Central memory CD4-positive, alpha-beta T cell (primary cell): ENCODE results near the gene NFASC.

Source experiments
- DNase-seq: peaks from one replicate; pipeline ENCODE4 v3.0.0; 2022
- total RNA-seq, 3 experiments: gene quantifications; one replicate each; lab custom pipeline; 2026; lab: John Stamatoyannopoulos, UW

The NFASC gene
- total RNA-seq: 0 to 0.39 (median 0.14) reads per million in 3 experiments

DNA sequence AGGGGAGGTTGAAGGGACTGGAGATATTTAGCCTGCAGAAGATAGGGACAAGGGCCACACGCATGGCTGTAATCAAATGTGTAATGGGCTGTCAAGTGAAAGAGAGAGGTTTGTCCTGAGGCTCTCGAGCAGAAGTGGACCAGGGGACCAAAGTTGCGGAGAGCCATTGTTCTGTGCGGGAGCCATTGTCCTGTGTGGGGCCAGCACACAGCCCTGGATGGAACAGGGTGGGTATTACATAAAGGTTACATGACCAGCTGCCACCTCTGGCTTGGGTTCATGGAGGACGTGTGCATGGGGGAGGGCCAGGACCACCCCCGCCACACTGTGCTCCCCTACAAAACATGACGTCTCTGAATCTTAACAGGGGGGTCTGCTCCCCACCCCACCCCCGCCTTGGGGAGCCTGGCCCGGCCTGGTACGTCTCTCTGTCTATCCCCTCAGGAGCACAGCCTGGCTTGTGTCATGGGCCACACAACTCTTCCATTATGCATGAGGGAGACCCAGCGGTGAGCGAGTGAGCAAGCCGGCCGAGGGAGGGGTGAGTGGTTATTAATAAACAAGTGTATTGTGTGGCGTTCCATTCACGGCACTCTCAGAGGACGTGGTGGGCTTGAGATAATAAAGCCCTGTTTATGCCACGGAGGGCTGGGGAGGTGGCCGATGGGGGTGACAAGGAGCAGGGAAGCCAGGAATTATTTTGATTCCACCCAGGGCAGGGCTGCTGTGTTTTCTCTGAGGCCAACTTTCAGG, at the start of gene NFASC:
Gene NFASC (plus strand): TSS at position 703 of the 753 bp plus-strand sequence. CDS start 73,454 bp downstream, outside the sequence.
- DNase-seq: no peak

DNA sequence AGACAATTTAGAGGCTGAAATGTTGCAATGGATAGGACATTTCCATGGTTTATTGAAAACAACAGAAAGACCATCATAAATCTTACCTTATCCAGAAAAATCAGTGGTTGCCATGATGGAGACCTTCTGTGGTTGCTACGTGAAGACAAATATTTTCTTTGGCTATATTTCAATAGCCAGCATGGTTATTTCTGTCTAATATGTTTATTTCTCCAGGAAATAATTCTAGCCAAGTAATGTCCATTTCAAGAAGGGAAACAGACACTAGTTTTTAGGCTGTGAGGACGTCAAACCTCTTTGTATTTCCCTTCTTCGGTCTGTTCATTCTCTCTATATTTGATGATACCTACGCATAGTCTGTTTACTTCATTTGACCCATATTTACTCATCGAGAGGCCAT, 49.2 kb upstream of the NFASC start:
- DNase-seq: no peak

DNA sequence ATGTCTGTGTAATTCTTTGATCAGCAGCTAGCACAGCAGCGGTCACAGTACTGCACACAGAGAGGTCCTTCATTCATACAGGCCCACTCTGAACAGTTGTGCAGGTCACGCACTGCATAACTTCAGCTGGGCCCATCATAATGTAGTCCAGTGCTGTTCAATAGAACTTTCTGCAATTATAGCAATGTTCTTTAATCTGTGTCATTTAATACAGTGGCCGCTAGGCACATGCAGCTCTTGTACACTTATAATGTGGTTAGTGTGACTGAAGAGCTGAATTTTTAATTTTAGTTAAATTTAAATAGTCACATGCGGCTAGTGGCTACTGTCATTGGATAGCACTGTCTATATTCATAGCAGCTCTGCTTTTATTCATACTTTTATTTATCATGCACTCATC, 48.7 kb upstream of the NFASC start:
- no peak for DNase-seq

DNA sequence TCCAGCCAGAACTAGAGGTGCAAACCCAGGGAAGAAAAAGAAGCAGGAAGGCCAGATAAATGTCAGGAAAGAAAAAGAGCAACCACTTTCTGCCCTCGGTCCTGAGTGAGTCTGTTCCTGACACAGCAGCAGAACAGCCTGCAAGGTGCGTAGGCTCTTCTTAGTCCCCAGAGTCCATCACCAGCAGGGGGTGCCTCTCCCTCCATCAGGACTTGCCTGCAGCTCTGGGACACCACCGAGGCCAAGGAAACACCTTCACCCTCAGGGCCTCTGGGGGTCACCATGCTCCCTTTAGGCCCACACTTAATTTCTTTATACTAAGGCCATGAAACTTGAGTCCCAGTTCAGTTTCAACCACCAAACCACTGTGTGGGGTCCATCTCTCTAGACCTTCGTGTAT, 43.7 kb upstream of the NFASC start:
- DNase-seq: no peak

GRCh38 chr1:204828352-204828850, 42.3 kb upstream of the NFASC start:
- no peak for DNase-seq

GRCh38 chr1:204829133-204829825, 41.4 kb upstream of the NFASC start:
- no peak for DNase-seq

DNA sequence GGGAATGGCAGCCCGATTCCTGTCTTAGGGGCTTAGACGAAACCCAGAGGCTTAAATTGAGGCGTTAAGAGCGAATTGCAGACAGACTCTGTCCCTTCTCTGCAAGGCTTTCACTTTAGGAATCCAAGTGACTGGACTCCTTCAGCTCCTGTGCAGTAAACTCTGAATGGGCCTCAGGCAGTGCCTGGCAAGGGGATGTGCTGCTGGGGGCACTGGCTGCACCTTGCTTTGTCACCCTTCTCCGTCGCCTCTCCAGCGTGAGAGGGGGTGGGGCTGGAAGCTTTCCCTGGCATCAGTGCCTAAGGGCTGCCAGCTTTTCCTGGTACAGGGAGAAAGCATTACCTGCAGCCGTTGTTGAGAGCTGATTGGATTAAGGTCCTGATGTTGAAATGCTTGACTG, 39.9 kb upstream of the NFASC start:
- no peak for DNase-seq

DNA sequence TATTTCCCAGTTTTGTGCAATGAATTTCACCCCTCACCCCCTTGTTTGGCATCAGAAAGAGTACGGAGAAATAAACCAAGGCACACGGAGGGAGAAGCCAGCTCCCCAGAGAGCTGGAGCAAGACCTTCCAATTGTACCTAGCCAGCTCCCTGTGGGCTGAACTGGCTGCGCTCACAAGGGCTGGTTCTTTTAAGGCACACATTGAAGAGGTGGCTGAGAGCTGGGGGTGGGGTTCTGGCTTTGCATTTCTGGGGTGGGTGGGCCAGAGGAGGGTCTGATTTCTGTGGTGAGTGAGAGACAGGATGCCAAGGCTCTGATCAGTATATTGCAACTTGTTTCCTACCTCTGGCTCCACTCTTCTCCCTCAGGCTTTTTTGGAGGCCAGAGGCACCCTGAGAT, 39.5 kb upstream of the NFASC start:
- no peak for DNase-seq

GRCh38 chr1:204834336-204834735, 36.3 kb upstream of the NFASC start:
- DNase-seq: no peak

DNA sequence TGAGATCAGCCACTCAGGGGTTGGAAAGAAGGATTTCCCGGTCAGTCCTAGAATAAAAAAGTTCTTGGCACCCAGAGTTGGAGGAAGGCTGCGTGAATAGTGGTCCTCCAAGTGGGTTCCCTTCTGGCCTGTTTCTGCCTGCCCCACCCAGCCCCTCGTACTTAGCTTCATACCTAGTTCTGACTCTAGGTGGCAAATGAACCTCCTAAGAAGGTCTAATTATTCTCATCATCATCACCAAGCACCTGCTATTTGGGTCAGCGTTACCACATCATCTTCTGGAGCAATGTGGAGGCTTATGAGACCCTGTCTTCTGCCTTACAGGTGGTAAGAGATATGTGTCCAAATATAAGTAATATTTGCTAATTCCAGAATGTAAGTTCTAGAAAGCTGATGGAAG, 35.9 kb upstream of the NFASC start:
- no peak for DNase-seq

DNA sequence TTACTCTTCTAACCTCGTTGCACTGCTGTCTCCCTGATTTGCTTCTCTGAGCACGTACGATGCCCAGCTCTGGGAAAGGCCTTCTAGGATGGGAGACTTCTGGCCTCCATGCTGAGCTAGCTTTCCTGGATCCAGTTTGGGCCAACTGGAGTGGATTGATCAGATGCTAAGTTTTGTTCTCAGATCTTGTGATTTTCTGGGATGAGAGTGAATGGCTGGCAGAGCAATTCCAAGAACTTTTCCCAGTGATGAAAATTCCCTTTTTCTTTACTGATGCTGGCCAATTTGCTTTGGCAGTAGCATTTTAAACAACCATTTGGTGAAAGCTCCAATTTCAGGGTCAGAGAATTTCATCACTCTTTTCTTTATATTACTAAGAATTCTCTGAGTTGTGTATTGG, 34.9 kb upstream of the NFASC start:
- DNase-seq: no peak

- no peak for DNase-seq
Measured at GRCh38 chr1:204836856-204837255, 33.8 kb upstream of the NFASC start.

DNA sequence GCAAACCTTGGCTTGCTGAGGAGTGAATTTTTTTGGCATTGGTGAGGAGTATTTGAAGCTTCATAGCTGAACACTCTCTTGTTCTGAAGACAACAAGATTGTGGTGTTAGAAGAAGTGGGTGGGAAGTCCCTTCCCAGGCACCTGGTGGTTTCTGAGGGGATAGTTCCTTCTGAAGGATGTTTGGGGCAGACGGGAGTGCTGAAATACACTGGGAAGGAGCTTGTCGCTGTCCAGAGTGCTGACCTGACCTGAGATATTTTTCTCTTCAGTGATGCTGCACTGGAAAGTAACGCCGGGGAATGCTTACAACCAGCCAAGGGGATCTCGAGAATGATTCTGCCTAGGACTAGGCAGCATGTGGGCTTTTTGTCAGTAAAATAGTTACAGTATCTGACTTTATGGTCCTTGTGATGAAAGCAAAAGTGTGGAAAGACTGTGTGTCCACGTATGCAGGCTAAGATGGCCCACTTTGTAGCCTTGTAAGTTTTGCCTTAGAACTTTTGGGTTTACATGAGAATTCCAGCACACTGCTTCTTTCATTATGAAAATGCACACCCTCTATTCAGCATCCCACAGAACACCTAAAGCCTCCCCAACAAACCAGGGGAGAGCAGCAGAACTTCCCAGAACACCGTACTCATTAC, 33.1 kb upstream of the NFASC start:
- no peak for DNase-seq

GRCh38 chr1:204841316-204841715, 29.3 kb upstream of the NFASC start:
- no peak for DNase-seq

DNA sequence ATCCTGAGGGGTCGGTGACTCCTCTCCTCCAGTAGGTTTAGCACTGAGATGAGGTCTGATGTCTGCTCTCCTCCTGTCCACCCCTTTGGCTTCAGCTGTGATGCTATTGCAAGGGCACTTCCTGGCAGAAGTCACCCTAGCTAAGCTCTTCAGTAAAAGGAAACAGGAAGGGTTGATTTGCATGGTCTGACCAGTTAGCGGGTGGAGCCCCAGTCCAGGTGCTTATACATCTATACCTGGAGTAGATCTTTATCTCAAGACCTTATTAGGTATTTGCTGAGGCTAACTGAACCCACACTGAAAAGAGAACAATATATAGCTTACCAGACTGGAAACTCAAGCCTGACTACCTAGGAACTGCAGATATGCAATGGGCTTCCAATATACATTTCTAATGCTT, 28.9 kb upstream of the NFASC start:
- no peak for DNase-seq

DNA sequence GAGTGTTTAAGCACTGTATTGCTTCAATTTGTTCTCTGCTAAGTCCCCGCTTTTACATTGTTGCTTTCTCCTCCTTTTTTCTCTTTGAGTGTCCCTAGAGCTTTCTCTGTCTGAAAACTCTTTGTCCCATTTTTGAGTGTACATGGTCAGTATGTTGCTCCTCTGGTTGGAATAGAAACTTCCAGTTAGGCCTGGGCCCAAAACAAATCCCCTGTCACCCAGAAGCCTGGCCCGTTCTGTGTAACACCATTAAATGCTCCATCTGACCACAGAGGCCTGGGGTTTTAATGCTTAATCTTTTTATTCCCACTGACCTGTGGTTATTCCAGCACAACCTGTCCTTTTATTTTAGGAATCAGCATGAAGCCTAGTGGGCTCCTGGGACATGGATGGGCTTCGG, 28.3 kb upstream of the NFASC start:
- DNase-seq: no peak

DNA sequence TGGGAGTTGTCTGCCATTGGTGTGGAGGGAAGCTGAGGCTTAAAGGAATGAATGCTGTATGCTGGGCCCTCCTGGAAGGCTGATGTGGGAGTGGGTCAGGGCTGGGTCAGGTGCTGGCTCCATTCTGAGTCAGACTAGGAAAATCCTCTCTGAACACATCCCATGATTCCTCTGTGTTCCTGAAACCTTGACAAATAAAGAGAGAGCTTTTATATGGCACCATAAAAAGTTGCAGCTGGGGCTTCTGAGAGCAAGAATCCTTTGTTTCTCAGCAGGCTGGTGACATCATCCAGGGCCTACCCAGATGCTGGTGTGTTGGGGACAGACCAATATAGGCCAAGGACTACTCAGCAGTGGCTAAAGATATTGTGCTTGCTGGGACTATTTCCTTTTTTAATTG, 27.8 kb upstream of the NFASC start:
- DNase-seq: no peak

GRCh38 chr1:204846546-204846945, 24.1 kb upstream of the NFASC start:
- DNase-seq: no peak

- no peak for DNase-seq
Measured at GRCh38 chr1:204848579-204848978, 22.1 kb upstream of the NFASC start.

DNA sequence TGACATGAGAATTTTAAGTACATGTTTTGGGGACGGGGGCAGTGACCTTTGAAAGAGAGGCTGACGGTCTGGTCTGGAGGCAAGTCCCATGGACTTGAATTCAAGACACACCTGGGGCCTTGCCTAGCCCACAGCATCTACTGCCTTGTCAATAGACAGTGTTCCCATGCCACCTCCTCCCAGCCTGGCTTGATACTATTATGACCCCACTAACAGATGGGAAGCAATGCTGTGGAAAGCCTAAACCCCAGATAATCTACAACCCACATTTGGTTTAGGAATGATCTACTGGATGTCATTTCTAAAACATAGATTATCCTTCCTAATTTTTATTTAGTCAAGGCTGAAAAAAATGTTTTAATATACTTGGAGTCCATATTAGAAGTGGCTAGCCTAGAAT, 17.8 kb upstream of the NFASC start:
- DNase-seq: no peak

DNA sequence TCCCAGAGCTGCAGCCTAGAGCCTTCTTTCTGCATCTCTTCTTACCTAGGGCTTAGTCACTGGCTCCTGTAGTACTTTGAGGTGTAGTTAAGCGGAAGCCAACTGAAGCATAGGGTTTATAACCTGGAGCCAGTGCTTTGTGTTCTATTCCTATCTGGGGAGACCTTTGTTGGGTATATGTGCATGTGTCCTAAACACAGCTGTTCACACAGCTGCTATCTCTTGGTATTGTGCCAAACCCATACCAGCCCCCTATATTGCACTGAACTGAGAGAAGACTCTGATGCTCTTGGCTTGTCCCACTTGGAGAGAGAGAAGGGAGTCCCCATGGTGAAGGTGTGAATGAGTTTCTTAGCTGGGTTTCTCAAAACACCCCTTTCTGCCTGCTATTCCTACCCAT, 17.2 kb upstream of the NFASC start:
- no peak for DNase-seq

GRCh38 chr1:204854286-204854685, 16.4 kb upstream of the NFASC start:
- no peak for DNase-seq

GRCh38 chr1:204858363-204858821, 12.3 kb upstream of the NFASC start:
- DNase-seq: no peak

- DNase-seq: no peak
Measured at GRCh38 chr1:204859861-204860267, 10.8 kb upstream of the NFASC start.
